ACHN (cell line): ENCODE results near the gene VSTM4.

Experiments used
- DNase-seq: peaks from one replicate; pipeline ENCODE4 v3.0.0-alpha.2; 2015
- in situ Hi-C: cut with HindIII; loops from 2 replicates; pipeline ENCODE4 v1.10.0; 2017; ENCODE audit warnings: low sequenced_read_pairs, low pct_ligation_motif_present, low pct_unique_long_range_greater_than_20kb

VSTM4 gene

GRCh38 chr10:49149881-49150280 is 34.6 kb upstream of the VSTM4 start:
- in situ Hi-C loops: no loop called here
- no peak for DNase-seq

- DNase-seq: no peak
- in situ Hi-C loops: no loop called here
Observed at GRCh38 chr10:49144058-49144720, 28.9 kb upstream of the VSTM4 start.

- no peak for DNase-seq
Observed at GRCh38 chr10:49143249-49143648, 27.9 kb upstream of the VSTM4 start.

GRCh38 chr10:49141541-49142332 is 26.4 kb upstream of the VSTM4 start:
- in situ Hi-C loops: no loop called here
- DNase-seq: no peak

More at GRCh38 chr10:49143249-49143648, 27.9 kb upstream of the VSTM4 start:
- in situ Hi-C loops: no loop called here

GRCh38 chr10:49140304-49141177 is 25.2 kb upstream of the VSTM4 start:
- in situ Hi-C loops: no loop called here
- no peak for DNase-seq

GRCh38 chr10:49139846-49140195 is 24.5 kb upstream of the VSTM4 start:
- peak; percentile 54 for DNase-seq
- in situ Hi-C loops: no loop called here

- no peak for DNase-seq
- in situ Hi-C loops: no loop called here
Observed at GRCh38 chr10:49139028-49139845, 23.9 kb upstream of the VSTM4 start.

- in situ Hi-C loops: no loop called here
- no peak for DNase-seq
Observed at GRCh38 chr10:49138361-49138891, 23.1 kb upstream of the VSTM4 start.

GRCh38 chr10:49136525-49136924 is 21.2 kb upstream of the VSTM4 start:
- DNase-seq: no peak
- in situ Hi-C loops: no loop called here

GRCh38 chr10:49135575-49136313 is 20.4 kb upstream of the VSTM4 start:
- in situ Hi-C loops: no loop called here
- no peak for DNase-seq

- in situ Hi-C loops: no loop called here
- no peak for DNase-seq
Observed at GRCh38 chr10:49134327-49134726, 19.0 kb upstream of the VSTM4 start.

- no peak for DNase-seq
- in situ Hi-C loops: no loop called here
Observed at GRCh38 chr10:49133706-49134248, 18.5 kb upstream of the VSTM4 start, which contains the start of gene FAM170B. FAM170B (minus strand) TSS chr10:49134021; CDS start chr10:49133918, 103 bp downstream.

GRCh38 chr10:49132362-49132737 is 17.0 kb upstream of the VSTM4 start:
- DNase-seq: no peak
- in situ Hi-C loops: no loop called here

- no peak for DNase-seq
- in situ Hi-C loops: no loop called here
Observed at GRCh38 chr10:49131507-49132361, 16.4 kb upstream of the VSTM4 start.

- in situ Hi-C loops: no loop called here
- DNase-seq: no peak
Observed at GRCh38 chr10:49129376-49129775, 14.1 kb upstream of the VSTM4 start.

- DNase-seq: no peak
- in situ Hi-C loops: no loop called here
Observed at GRCh38 chr10:49128854-49129253, 13.5 kb upstream of the VSTM4 start.
